Endodermal cell (in vitro differentiated cells): Measurements from ENCODE around the gene RFX4. TPM values are rescaled to one million over a fixed set of nuclear protein-coding genes. Genes with fewer than 3 reads are reported as not detected.

Experiments used
- DNase-seq: peaks from one replicate; pipeline ENCODE4 v3.0.0-alpha.2; 2017
- H3K27ac ChIP-seq: 2 replicates; pipeline ENCODE4 v1.5.1; 2013; ENCODE audit warnings: mild to moderate bottlenecking, low read depth, low read length, moderate library complexity
- H3K27me3 ChIP-seq: 2 replicates; pipeline ENCODE4 v1.6.1; 2013; ENCODE audit warnings: mild to moderate bottlenecking, low read length, moderate library complexity; ENCODE audit not compliant: insufficient read depth, control insufficient read depth, poor library complexity, severe bottlenecking
- H3K36me3 ChIP-seq: 2 replicates; pipeline ENCODE4 v1.7.0; 2013; ENCODE audit warnings: mild to moderate bottlenecking, low read length, moderate library complexity; ENCODE audit not compliant: control insufficient read depth, insufficient read depth
- H3K4me1 ChIP-seq: one replicate; pipeline ENCODE4 v1.7.0; 2013; ENCODE audit warnings: low read length; ENCODE audit not compliant: control insufficient read depth, insufficient read depth
- H3K4me3 ChIP-seq: 2 replicates; pipeline ENCODE4 v1.5.1; 2013; ENCODE audit warnings: mild to moderate bottlenecking, low read length, moderate library complexity
- H3K9ac ChIP-seq: 2 replicates; pipeline ENCODE4 v1.6.1; 2013; ENCODE audit warnings: mild to moderate bottlenecking, low read length, moderate library complexity; ENCODE audit not compliant: poor library complexity, severe bottlenecking; ENCODE audit errors: extremely low read depth
- H3K9me3 ChIP-seq: 2 replicates; pipeline ENCODE4 v1.6.1; 2013; ENCODE audit warnings: mild to moderate bottlenecking, low read length, moderate library complexity; ENCODE audit not compliant: control insufficient read depth
- H3K27ac Mint-ChIP-seq: 2 replicates; pipeline ENCODE4 v1.8.0; 2020; ENCODE audit warnings: mixed read lengths
- H3K27me3 Mint-ChIP-seq: 2 replicates; pipeline ENCODE4 v1.8.0; 2021; ENCODE audit warnings: mild to moderate bottlenecking, mixed read lengths; ENCODE audit not compliant: insufficient read depth
- H3K36me3 Mint-ChIP-seq: 2 replicates; pipeline ENCODE4 v1.8.0; 2020; ENCODE audit warnings: low read depth, mixed read lengths
- H3K4me1 Mint-ChIP-seq: 2 replicates; pipeline ENCODE4 v1.8.0; 2020; ENCODE audit warnings: mixed read lengths
- H3K4me3 Mint-ChIP-seq: 2 replicates; pipeline ENCODE4 v1.8.0; 2020; ENCODE audit warnings: mild to moderate bottlenecking, moderate library complexity, mixed read lengths
- H3K9me3 Mint-ChIP-seq: 2 replicates; pipeline ENCODE4 v1.8.0; 2020; ENCODE audit warnings: mild to moderate bottlenecking, mixed read lengths
- WGBS, 2 experiments: methylation state at CpG; one replicate each; pipeline versions ENCODE4 v1.1.5 to v1.1.7; 2013; ENCODE audit warnings: missing lambda C conversion rate in 2 of 2, mixed read lengths in 1 of 2; ENCODE audit not compliant: insufficient coverage in 1 of 2, insufficient read length in 1 of 2; 5-methylcytosine and 5-hydroxymethylcytosine counted together
- total RNA-seq, 2 donors: library from RNA; stranded (reverse); fragmentation: NEBNext Ultra II Directional in 1 of 2; extraction: Animal tissue kit (Norgen Biotek cat#: 25700) in 1 of 2; gene quantifications; 2 replicates in 1 of 2; 3 replicates in 1 of 2; pipeline ENCODE4 v1.2.1, GENCODE V29; 2021
- TF ChIP-seq, protein P1 (sequence below): fragments of 200-600 bp; sonication (generic); conservative IDR thresholded peaks from 2 replicates; pipeline ENCODE4 v1.5.0; 2021; ENCODE audit warnings: antibody characterized with exemption, mild to moderate bottlenecking

The RFX4 gene
- total RNA-seq, 2 donors from 2014 or later: 0.09 to 0.86 TPM

DNA sequence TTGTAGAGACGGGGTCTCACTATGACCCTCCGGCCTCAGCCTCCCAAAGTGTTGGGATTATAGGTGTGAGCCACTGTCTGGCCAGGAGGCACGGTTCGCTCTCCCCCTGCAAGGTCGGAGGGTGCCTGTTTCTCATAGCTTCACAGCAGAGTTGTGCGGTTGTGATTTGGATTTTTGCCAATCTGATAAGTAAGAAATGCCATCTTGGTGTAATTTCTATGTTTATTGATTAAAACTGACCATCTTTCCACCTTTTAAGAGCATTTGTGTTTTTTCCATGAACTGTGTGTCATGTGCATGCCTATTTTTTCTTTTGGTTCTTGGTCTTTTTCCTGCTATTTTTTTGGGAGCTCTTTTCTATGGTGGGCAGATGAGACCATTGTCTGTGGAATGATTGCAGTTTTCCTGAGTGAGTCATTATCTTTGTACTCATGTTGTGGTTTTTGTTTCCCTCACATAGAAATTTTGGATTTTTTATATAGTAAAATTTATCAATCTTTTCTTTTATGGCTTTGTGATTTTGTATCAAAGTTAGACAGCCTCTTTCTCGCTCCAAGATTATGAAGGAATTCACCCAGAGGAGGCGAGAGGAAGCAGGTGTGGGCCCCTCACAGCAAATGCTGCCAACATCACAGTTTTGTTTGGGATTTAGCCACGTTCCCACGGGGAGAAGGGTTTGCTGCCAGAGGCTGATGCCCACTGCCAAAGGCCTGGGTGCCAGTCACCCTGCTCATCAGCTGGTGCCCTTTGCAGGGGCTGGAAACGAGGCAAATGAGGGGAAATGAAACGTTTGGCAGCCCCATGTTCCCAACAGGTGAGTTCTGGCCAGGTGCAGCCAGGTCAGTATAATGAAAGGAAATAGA lies 47.2 kb downstream of the RFX4 start:
- H3K27me3 ChIP-seq: no peaks in the 10 kb centered on the region
- TF ChIP-seq, protein P1, sequence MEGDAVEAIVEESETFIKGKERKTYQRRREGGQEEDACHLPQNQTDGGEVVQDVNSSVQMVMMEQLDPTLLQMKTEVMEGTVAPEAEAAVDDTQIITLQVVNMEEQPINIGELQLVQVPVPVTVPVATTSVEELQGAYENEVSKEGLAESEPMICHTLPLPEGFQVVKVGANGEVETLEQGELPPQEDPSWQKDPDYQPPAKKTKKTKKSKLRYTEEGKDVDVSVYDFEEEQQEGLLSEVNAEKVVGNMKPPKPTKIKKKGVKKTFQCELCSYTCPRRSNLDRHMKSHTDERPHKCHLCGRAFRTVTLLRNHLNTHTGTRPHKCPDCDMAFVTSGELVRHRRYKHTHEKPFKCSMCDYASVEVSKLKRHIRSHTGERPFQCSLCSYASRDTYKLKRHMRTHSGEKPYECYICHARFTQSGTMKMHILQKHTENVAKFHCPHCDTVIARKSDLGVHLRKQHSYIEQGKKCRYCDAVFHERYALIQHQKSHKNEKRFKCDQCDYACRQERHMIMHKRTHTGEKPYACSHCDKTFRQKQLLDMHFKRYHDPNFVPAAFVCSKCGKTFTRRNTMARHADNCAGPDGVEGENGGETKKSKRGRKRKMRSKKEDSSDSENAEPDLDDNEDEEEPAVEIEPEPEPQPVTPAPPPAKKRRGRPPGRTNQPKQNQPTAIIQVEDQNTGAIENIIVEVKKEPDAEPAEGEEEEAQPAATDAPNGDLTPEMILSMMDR: no peak
- no peaks in the 10 kb centered on the region for H3K36me3 ChIP-seq
- Mint-ChIP-seq H3K27ac (no peak overlapping the region), H3K4me3 (no peak overlapping the region), H3K9me3 (no peaks in the 10 kb centered on the region), H3K36me3 (no peaks in the 10 kb centered on the region), H3K27me3 (no peaks in the 10 kb centered on the region), H3K4me1 (peaks cover 11% of the 10 kb centered on the region)
- no peak for DNase-seq
- no peak overlapping the region for H3K4me3 ChIP-seq
- H3K27ac ChIP-seq: no peak overlapping the region
- H3K9me3 ChIP-seq: no peaks in the 10 kb centered on the region
- H3K9ac ChIP-seq: no peak overlapping the region
- no peaks in the 10 kb centered on the region for H3K4me1 ChIP-seq
- WGBS, 2 experiments: 86 to 98% methylated on average over 9 to 12 of the region's 12 CpGs

DNA sequence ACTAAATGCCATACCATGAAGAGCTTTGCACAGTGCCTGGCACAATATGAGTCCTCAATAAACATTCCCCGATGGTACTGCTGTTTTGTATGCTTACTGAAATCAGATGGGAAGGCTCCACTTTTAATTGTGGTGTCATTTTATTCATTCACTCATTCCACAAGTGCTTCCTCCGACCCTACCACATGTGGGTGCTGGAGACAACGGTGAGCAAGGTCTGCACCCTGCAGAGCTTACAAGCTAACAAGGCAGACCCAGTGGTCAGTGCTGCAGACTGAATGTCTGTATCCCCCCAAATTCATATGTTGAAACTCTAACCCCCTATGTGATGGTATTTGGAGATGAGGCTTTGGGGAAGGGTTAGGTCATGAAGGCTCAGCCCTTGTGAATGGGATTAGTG lies 48.3 kb downstream of the RFX4 start:
- Histone ChIP-seq H3K36me3 (no peaks in the 10 kb centered on the region), H3K9me3 (no peaks in the 10 kb centered on the region), H3K27me3 (no peaks in the 10 kb centered on the region), H3K4me3 (no peak overlapping the region), H3K27ac (no peak overlapping the region), H3K9ac (no peak overlapping the region), H3K4me1 (no peaks in the 10 kb centered on the region)
- Mint-ChIP-seq H3K27ac (no peak overlapping the region), H3K4me1 (peaks cover 11% of the 10 kb centered on the region), H3K4me3 (no peak overlapping the region), H3K36me3 (no peaks in the 10 kb centered on the region), H3K27me3 (no peaks in the 10 kb centered on the region), H3K9me3 (no peaks in the 10 kb centered on the region)
- 89% methylated on average over 3 of the region's 3 CpGs; no CpG with 5 or more reads in 1 of the 2 experiments for WGBS, 2 experiments
- no peak for DNase-seq
- TF ChIP-seq, protein P1: peak; percentile 47

DNA sequence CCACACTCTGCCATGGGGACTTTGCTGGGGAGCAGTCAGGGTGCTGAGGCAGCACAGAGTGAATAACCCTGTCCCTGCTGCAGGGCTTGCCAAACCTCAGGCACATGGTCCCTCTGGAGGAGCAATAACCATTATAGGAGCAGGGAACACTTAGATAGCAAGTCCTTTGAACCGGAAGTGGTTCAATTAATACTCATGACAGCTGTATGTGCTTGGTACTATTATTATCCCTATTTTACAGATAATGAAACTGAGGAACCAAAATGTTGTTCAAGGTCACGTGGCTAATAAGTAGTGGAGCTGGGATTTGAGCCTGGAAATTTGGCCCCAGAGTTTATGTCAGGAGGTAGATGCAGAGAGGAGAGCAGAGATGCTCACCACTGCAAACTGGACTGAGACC lies 49.0 kb downstream of the RFX4 start:
- no peak overlapping the region for H3K4me3 ChIP-seq
- Mint-ChIP-seq H3K9me3 (no peaks in the 10 kb centered on the region), H3K4me1 (peaks cover 13% of the 10 kb centered on the region), H3K36me3 (no peaks in the 10 kb centered on the region), H3K27ac (no peak overlapping the region), H3K4me3 (no peak overlapping the region), H3K27me3 (no peaks in the 10 kb centered on the region)
- TF ChIP-seq, protein P1: no peak
- no peak overlapping the region for H3K27ac ChIP-seq
- H3K9ac ChIP-seq: no peak overlapping the region
- H3K4me1 ChIP-seq: no peaks in the 10 kb centered on the region
- H3K36me3 ChIP-seq: no peaks in the 10 kb centered on the region
- WGBS, 2 experiments: 95 to 100% methylated on average over 1 to 2 of the region's 2 CpGs
- DNase-seq: no peak
- H3K9me3 ChIP-seq: no peaks in the 10 kb centered on the region
- H3K27me3 ChIP-seq: no peaks in the 10 kb centered on the region
